K562 (cell line): ENCODE measurements around the gene OR56A5. TPM values are rescaled to one million over a fixed set of nuclear protein-coding genes. Genes with fewer than 3 reads are reported as not detected.
A peak's percentile ranks its signal among the peaks of the same experiment; 100 is the strongest.

Source experiments
- ATAC-seq: fragments of 200-7000 bp; cut with Tn5 transposase; 3 replicates; pipeline ENCODE4 v1.9.1; 2020; ENCODE audit warnings: moderate library complexity
- BruUV-seq: library from RNA; stranded (reverse); fragments of 400-500 nt; replicated peaks from 2 replicates; lab custom pipeline; 2021; lab: Mats Ljungman, UMichigan
- CTCF ChIA-PET: fragments of 300-600 bp; formaldehyde crosslinking; extraction: SDS; loops from one replicate; lab custom pipeline; 2021; ENCODE audit warnings: low intra/inter-chr PET ratio; lab: Yijun Ruan, JAX
- POLR2A ChIA-PET: fragments of 300-600, 350-650 bp; sonication (Branson Sonifier 250); formaldehyde crosslinking; extraction: SDS; loops from one replicate; lab custom pipeline; 2021; ENCODE audit warnings: antibody characterized with exemption, inconsistent platforms; lab: Yijun Ruan, JAX
- DNase-seq, 4 experiments: peaks; one replicate each; pipeline versions ENCODE4 v3.0.0 to v3.0.0-alpha.2; 2011 to 2018; ENCODE audit warnings: low spot score in 3 of 4, mixed read lengths in 3 of 4; ENCODE audit errors: extremely low read depth in 1 of 4
- FAIRE-seq: peaks from 2 replicates; lab custom pipeline; 2011; peaks lifted over from hg19 to GRCh38; lab: Jason Lieb, UNC
- H2AFZ ChIP-seq: 2 replicates; pipeline ENCODE4 v1.6.0; 2011; ENCODE audit warnings: low read depth, low read length, control low read depth, inconsistent platforms
- H3K27ac ChIP-seq: fragments of 200-600 bp; 3 replicates; pipeline ENCODE4 v1.8.0; 2011; ENCODE audit warnings: low read depth, mild to moderate bottlenecking, control low read depth, inconsistent platforms, low read length, moderate library complexity, mixed read lengths; ENCODE audit errors: extremely low read depth
- H3K27me3 ChIP-seq, 2 experiments: fragments of 300-600 bp in 1 of 2; 2 replicates in 1 of 2; 3 replicates in 1 of 2; pipeline versions ENCODE4 v1.6.0 to v1.8.0; 2011; ENCODE audit warnings: inconsistent platforms in 2 of 2, low read length in 2 of 2, mild to moderate bottlenecking in 1 of 2, mixed read lengths in 1 of 2, moderate library complexity in 1 of 2; ENCODE audit not compliant: control insufficient read depth in 2 of 2, insufficient read depth in 2 of 2
- H3K36me3 ChIP-seq: fragments of 300-600 bp; 3 replicates; pipeline ENCODE4 v1.8.0; 2011; ENCODE audit warnings: mild to moderate bottlenecking, low read length, inconsistent platforms; ENCODE audit not compliant: control insufficient read depth, insufficient read depth
- H3K4me1 ChIP-seq, 2 experiments: fragments of 200-600 bp in 1 of 2; replicated peaks in 1 of 2; 2 replicates in 1 of 2; 3 replicates in 1 of 2; pipeline versions ENCODE4 v1.5.1 to v1.8.0; 2011; ENCODE audit warnings: inconsistent platforms in 2 of 2, low read length in 2 of 2, mild to moderate bottlenecking in 1 of 2, mixed read lengths in 1 of 2, moderate library complexity in 1 of 2; ENCODE audit not compliant: control insufficient read depth in 2 of 2, insufficient read depth in 2 of 2
- H3K4me2 ChIP-seq: 2 replicates; pipeline ENCODE4 v1.6.1; 2011; ENCODE audit warnings: low read length, control low read depth, inconsistent platforms, mixed read lengths; ENCODE audit not compliant: insufficient read depth
- H3K4me3 ChIP-seq: fragments of 200-600 bp; sonication (generic), shearing (Covaris generic); 2 replicates; pipeline ENCODE4 v1.5.1; 2016; ENCODE audit warnings: control low read depth, inconsistent platforms
- H3K79me2 ChIP-seq: fragments of 200-600 bp; 3 replicates; pipeline ENCODE4 v1.8.0; 2011; ENCODE audit warnings: low read length, inconsistent platforms; ENCODE audit not compliant: control insufficient read depth, insufficient read depth
- H3K9ac ChIP-seq, 2 experiments: 2 replicates each; pipeline versions ENCODE4 v1.6.0 to v1.6.1; 2011; ENCODE audit warnings: low read depth in 2 of 2, low read length in 2 of 2, control low read depth in 1 of 2, inconsistent platforms in 1 of 2, mild to moderate bottlenecking in 1 of 2, mixed read lengths in 1 of 2; ENCODE audit not compliant: insufficient read depth in 1 of 2
- H3K9me1 ChIP-seq: one replicate; pipeline ENCODE4 v1.6.0; 2011; ENCODE audit warnings: inconsistent platforms, mild to moderate bottlenecking, low read length, moderate library complexity; ENCODE audit not compliant: control insufficient read depth, insufficient read depth
- H3K9me3 ChIP-seq: replicated peaks from 2 replicates; pipeline ENCODE4 v1.5.1; 2011; ENCODE audit warnings: low read depth, low read length, inconsistent platforms; ENCODE audit not compliant: control insufficient read depth, insufficient read depth
- H4K20me1 ChIP-seq: replicated peaks from 2 replicates; pipeline ENCODE4 v1.6.1; 2011; ENCODE audit warnings: low read length, inconsistent platforms, mixed read lengths; ENCODE audit not compliant: control insufficient read depth, insufficient read depth
- ATF3 ChIP-seq, 2 experiments: fragments of 450-650 bp in 1 of 2; sonication (generic) in 1 of 2; formaldehyde crosslinking in 1 of 2; IDR thresholded peaks in 1 of 2; conservative IDR thresholded peaks in 1 of 2; 2 replicates each; pipeline versions ENCODE4 v1.6.1 to v1.8.1; 2016 to 2023; ENCODE audit warnings: mild to moderate bottlenecking in 2 of 2, moderate library complexity in 2 of 2, inconsistent platforms in 1 of 2, missing genetic modification reagents in 1 of 2
- FOSL1 ChIP-seq: fragments of 200-800 bp; sonication (Bioruptor generic); conservative IDR thresholded peaks from 2 replicates; pipeline ENCODE4 v1.6.1; 2016; ENCODE audit warnings: missing genetic modification characterization, missing compliant biosample characterization
- MTA1 ChIP-seq: fragments of 450-650 bp; IDR thresholded peaks from 2 replicates; pipeline ENCODE4 v1.6.1; 2017; ENCODE audit warnings: borderline replicate concordance
- RAD21 ChIP-seq, 2 experiments: fragments of 250-450 bp in 1 of 2; fragments of 450-650 bp in 1 of 2; sonication (Bioruptor Pico) in 1 of 2; formaldehyde crosslinking in 1 of 2; IDR thresholded peaks in 1 of 2; conservative IDR thresholded peaks in 1 of 2; 2 replicates each; pipeline versions ENCODE4 v1.4.0 to v1.8.0; 2020 to 2022; ENCODE audit warnings: mild to moderate bottlenecking in 2 of 2, moderate library complexity in 1 of 2
- TFE3 ChIP-seq: fragments of 450-650 bp; formaldehyde crosslinking; IDR thresholded peaks from 2 replicates; pipeline ENCODE4 v1.4.0; 2020; ENCODE audit warnings: mild to moderate bottlenecking, mixed read lengths
- TGIF2 ChIP-seq: sonication (generic); formaldehyde crosslinking; IDR thresholded peaks from 2 replicates; pipeline ENCODE4 v1.8.1; 2022; ENCODE audit warnings: mild to moderate bottlenecking, missing genetic modification reagents, moderate library complexity
- XRCC3 ChIP-seq: fragments of 450-650 bp; IDR thresholded peaks from 2 replicates; pipeline ENCODE4 v1.6.1; 2017; ENCODE audit warnings: mild to moderate bottlenecking, moderate library complexity
- ZEB2 ChIP-seq: fragments of 450-650 bp; IDR thresholded peaks from 2 replicates; pipeline ENCODE4 v1.6.1; 2016
- ZNF224 ChIP-seq: sonication (generic); formaldehyde crosslinking; IDR thresholded peaks from 2 replicates; pipeline ENCODE4 v1.8.0; 2022; ENCODE audit warnings: mild to moderate bottlenecking, missing genetic modification reagents
- ZNF263 ChIP-seq: sonication (generic); formaldehyde crosslinking; IDR thresholded peaks from 2 replicates; pipeline ENCODE4 v1.8.0; 2022; ENCODE audit warnings: mild to moderate bottlenecking, missing genetic modification reagents, borderline replicate concordance
- WGBS: fragments of 100-300 bp; shearing (Covaris generic); methylation state at CpG from one replicate; pipeline ENCODE4 v1.1.6; 2016; ENCODE audit warnings: low coverage, mixed read lengths; ENCODE audit not compliant: insufficient coverage; ENCODE audit errors: missing lambda C conversion rate; 5-methylcytosine and 5-hydroxymethylcytosine counted together
- in situ Hi-C: fragments of 300-500 bp; cut with MboI; formaldehyde crosslinking; loops from 4 replicates; pipeline ENCODE4 v1.15.0; 2018; ENCODE audit warnings: inconsistent platforms, mixed read lengths
- intact Hi-C: fragments of 100-400 bp; cut with micrococcal nuclease; formaldehyde crosslinking; loops from 2 replicates; pipeline ENCODE4 v1.14.2; 2022
- polyA plus RNA-seq, 8 experiments: library from polyadenylated mRNA; depleted of rRNA in 4 of 8; stranded (reverse) in 5 of 8; unstranded in 3 of 8; fragments of >200 nt; fragmentation: Nextera tagmentation in 2 of 8; fragmentation: Illumina TruSeq in 1 of 8; extraction: Ambion mirVana in 2 of 8; extraction: Trizol in 1 of 8; gene quantifications; 2 replicates each; pipeline versions ENCODE4 v1.2.1 to v1.2.3, GENCODE V29; 2011 to 2014; ENCODE audit warnings: inconsistent platforms in 1 of 8, missing spikeins in 1 of 8
- total RNA-seq, 7 experiments: library from RNA; depleted of rRNA in 6 of 7; stranded (reverse); fragments of >200 nt in 6 of 7; fragmentation: Illumina TruSeq in 2 of 7; extraction: Trizol in 2 of 7; gene quantifications; 2 replicates each; pipeline versions ENCODE4 v1.2.1 to v1.2.3, GENCODE V29; 2011 to 2021; ENCODE audit warnings: low replicate concordance in 1 of 7
- TF ChIP-seq, protein P1 (sequence below): sonication (generic); formaldehyde crosslinking; IDR thresholded peaks from 2 replicates; pipeline ENCODE4 v1.8.1; 2022; ENCODE audit warnings: missing genetic modification reagents

OR56A5 gene
- total and polyA plus RNA-seq, 9 of the 15 experiments (the other 6 are each of a cell fraction or from before 2014, with no cell fraction given), result not detected

- Histone ChIP-seq H3K27ac (no peak overlapping the region), H3K27me3 (no peaks in the 10 kb centered on the region), H3K9ac (no peak overlapping the region), H3K4me2 (no peak overlapping the region), H3K9me3 (peaks cover 1% of the 10 kb centered on the region; the same call in 1 of the 2 replicates), H3K4me1 (no peaks in the 10 kb centered on the region), H3K9me1 (no peaks in the 10 kb centered on the region), H2AFZ (no peak overlapping the region), H4K20me1 (no peaks in the 10 kb centered on the region), H3K36me3 (no peaks in the 10 kb centered on the region), H3K79me2 (no peaks in the 10 kb centered on the region)
- POLR2A ChIA-PET, result no interaction called here
- no peak for DNase-seq
- no TSS peak for BruUV-seq
- in situ Hi-C loops, result no loop called here
- CTCF ChIA-PET, result no interaction called here
- no peak for ATAC-seq
- no peak for TF ChIP-seq MTA1
- 0 out of 2 replicates have a peak, but pooled peaks have one; percentile 2 for TF ChIP-seq FOSL1 (tag)
- TF ChIP-seq, protein P1, sequence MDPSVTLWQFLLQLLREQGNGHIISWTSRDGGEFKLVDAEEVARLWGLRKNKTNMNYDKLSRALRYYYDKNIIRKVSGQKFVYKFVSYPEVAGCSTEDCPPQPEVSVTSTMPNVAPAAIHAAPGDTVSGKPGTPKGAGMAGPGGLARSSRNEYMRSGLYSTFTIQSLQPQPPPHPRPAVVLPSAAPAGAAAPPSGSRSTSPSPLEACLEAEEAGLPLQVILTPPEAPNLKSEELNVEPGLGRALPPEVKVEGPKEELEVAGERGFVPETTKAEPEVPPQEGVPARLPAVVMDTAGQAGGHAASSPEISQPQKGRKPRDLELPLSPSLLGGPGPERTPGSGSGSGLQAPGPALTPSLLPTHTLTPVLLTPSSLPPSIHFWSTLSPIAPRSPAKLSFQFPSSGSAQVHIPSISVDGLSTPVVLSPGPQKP, result no peak
- TF ChIP-seq, all 486 proteins: peak for 1
- no peak overlapping the region for H3K4me3 ChIP-seq
- FAIRE-seq, result no peak
- intact Hi-C loops, result no loop called here
Measured at GRCh38 chr11:5923427-5923776, 44.9 kb downstream of the OR56A5 start.

DNA sequence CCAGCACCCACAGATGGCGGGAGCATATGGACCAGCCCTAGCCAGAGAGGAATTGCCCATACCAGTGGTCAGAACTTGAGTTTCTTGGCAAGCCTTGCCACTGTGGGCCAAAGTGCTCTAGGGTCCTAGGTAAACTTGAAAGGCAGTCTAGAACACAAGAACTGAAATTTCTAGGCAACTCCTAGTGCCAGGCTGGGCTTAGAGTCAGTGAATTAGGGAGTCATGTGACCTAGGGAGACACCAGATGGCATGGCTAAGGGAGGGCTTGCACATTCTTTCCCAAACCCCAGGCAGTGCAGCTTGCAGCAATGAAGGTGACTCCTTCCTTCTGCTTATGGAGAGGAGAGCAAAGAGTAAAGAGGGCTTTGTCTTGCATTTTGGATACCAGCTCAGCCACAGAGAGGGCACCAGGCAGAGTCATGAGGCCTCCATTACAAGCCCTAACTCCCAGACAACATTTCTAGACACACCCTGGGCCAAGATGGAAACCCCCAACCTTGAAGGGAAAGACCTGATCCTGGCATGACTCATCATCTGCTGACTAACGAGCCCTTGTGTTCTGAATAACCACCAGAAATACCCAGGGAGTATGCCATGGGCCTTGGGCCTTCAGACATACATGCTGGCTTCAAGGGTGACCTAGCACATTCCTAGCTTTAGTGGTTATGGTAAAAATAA lies 45.4 kb downstream of the OR56A5 start:
- Histone ChIP-seq H3K4me2 (no peak overlapping the region), H2AFZ (no peak overlapping the region), H4K20me1 (no peaks in the 10 kb centered on the region), H3K9me1 (no peaks in the 10 kb centered on the region), H3K9ac (no peak overlapping the region), H3K4me3 (no peak overlapping the region), H3K4me1 (no peaks in the 10 kb centered on the region), H3K9me3 (0 out of 2 replicates have a peak, but pooled peaks cover 1% of the 10 kb centered on the region), H3K27ac (no peak overlapping the region), H3K36me3 (no peaks in the 10 kb centered on the region), H3K27me3 (no peaks in the 10 kb centered on the region), H3K79me2 (no peaks in the 10 kb centered on the region)
- ChIA-PET POLR2A (no interaction called here), CTCF (no interaction called here)
- BruUV-seq, result no TSS peak
- FAIRE-seq (no peak), DNase-seq (peak in 1 of 4 experiments; percentile 12), ATAC-seq (no peak)
- intact Hi-C loops (no loop called here), in situ Hi-C loops (no loop called here)
- WGBS, result 0% methylated on average over 2 of the region's 2 CpGs
- TF ChIP-seq FOSL1 (tag), result peak; percentile 24; the same call in 1 of the 2 replicates
- no peak for TF ChIP-seq TGIF2 (CRISPR knock-in tag)
- no peak for TF ChIP-seq ZEB2
- TF ChIP-seq ZNF263 (CRISPR knock-in tag), result no peak
- peak; percentile 53; the same call in 1 of the 2 replicates for TF ChIP-seq TFE3 (CRISPR knock-in tag)
- TF ChIP-seq XRCC3, result no peak
- TF ChIP-seq ZNF224 (CRISPR knock-in tag), result no peak
- no peak for TF ChIP-seq RAD21 (CRISPR knock-in tag; conservative IDR thresholded peaks at IDR 0.05 in 1 of 2, IDR thresholded peaks at IDR 0.05 in 1 of 2)
- TF ChIP-seq ATF3 (IDR thresholded peaks at IDR 0.05), result peak; percentile 27; the same call in 1 of the 2 replicates
- no peak for TF ChIP-seq ATF3 (CRISPR knock-in tag; conservative IDR thresholded peaks at IDR 0.05)
